Panc1 (cell line): ENCODE measurements around the gene LYST. TPM values are rescaled to one million over a fixed set of nuclear protein-coding genes. Genes with fewer than 3 reads are reported as not detected.

Source experiments
- ATAC-seq: fragments of 200-7000 bp; cut with Tn5 transposase; 2 replicates; pipeline ENCODE4 v1.9.1; 2020; ENCODE audit warnings: mild to moderate bottlenecking, moderate library complexity
- BruUV-seq: library from RNA; stranded (reverse); fragments of 400-500 nt; replicated peaks from 2 replicates; lab custom pipeline; 2021; lab: Mats Ljungman, UMichigan
- CTCF ChIA-PET: fragments of 300-600 bp; sonication (Branson Sonifier 250); formaldehyde crosslinking; loops from one replicate; lab custom pipeline; 2022; ENCODE audit warnings: antibody characterized with exemption; lab: Charles Lee
- POLR2A ChIA-PET: fragments of 300-600 bp; sonication (Branson Sonifier 250); formaldehyde crosslinking; loops from one replicate; lab custom pipeline; 2022; ENCODE audit warnings: antibody characterized with exemption; lab: Charles Lee
- DNase-seq: peaks from one replicate; pipeline ENCODE4 v3.0.0-alpha.2; 2010; ENCODE audit warnings: low read depth, low spot score
- H3K27ac ChIP-seq: 2 replicates; pipeline ENCODE4 v1.5.1; 2011; ENCODE audit warnings: mild to moderate bottlenecking, low read length, inconsistent platforms
- H3K27me3 ChIP-seq: fragments of 200-500 bp; sonication (Bioruptor generic); 2 replicates; pipeline ENCODE4 v1.6.0; 2014; ENCODE audit warnings: low read length, inconsistent platforms; ENCODE audit not compliant: control insufficient read depth, insufficient read depth
- H3K36me3 ChIP-seq: fragments of 200-500 bp; sonication (Bioruptor generic); 2 replicates; pipeline ENCODE4 v1.5.1; 2014; ENCODE audit warnings: inconsistent platforms, mild to moderate bottlenecking, low read length, moderate library complexity; ENCODE audit not compliant: control insufficient read depth, insufficient read depth
- H3K4me1 ChIP-seq: 2 replicates; pipeline ENCODE4 v1.5.1; 2011; ENCODE audit warnings: inconsistent platforms, mild to moderate bottlenecking, low read length, moderate library complexity; ENCODE audit not compliant: control insufficient read depth, insufficient read depth
- H3K4me3 ChIP-seq, 2 experiments: 2 replicates each; pipeline ENCODE4 v1.5.1; 2011 to 2012; ENCODE audit warnings: low read depth in 2 of 2, low read length in 2 of 2, mild to moderate bottlenecking in 2 of 2, inconsistent platforms in 1 of 2, moderate library complexity in 1 of 2
- H3K9me3 ChIP-seq: fragments of 200-500 bp; sonication (Bioruptor generic); 2 replicates; pipeline ENCODE4 v1.5.1; 2014; ENCODE audit warnings: low read depth, mild to moderate bottlenecking, inconsistent platforms, low read length, moderate library complexity; ENCODE audit not compliant: control insufficient read depth, insufficient read depth
- CTCF ChIP-seq: fragments of 450-650 bp; IDR thresholded peaks from 2 replicates; pipeline ENCODE4 v1.5.1; 2017; ENCODE audit warnings: mild to moderate bottlenecking
- POLR2AphosphoS5 ChIP-seq: IDR thresholded peaks from 2 replicates; pipeline ENCODE4 v1.6.1; 2012; ENCODE audit warnings: mild to moderate bottlenecking, low read depth, low read length, moderate library complexity
- REST ChIP-seq, 2 experiments: IDR thresholded peaks; 2 replicates each; pipeline ENCODE4 v1.6.1; 2011 to 2012; ENCODE audit warnings: low read depth in 2 of 2, control low read depth in 1 of 2, low read length in 1 of 2, mild to moderate bottlenecking in 1 of 2, moderate library complexity in 1 of 2; ENCODE audit not compliant: insufficient read depth in 1 of 2
- SIN3A ChIP-seq: IDR thresholded peaks from 2 replicates; pipeline ENCODE4 v1.6.1; 2012; ENCODE audit warnings: low read depth, mild to moderate bottlenecking, low read length, moderate library complexity, borderline replicate concordance; ENCODE audit not compliant: insufficient read depth
- TCF7L2 ChIP-seq: IDR thresholded peaks from 2 replicates; pipeline ENCODE4 v1.6.1; 2011; ENCODE audit warnings: mild to moderate bottlenecking, low read depth, low read length, inconsistent platforms
- in situ Hi-C: cut with HindIII; loops from 2 replicates; pipeline ENCODE4 v1.10.0; 2016; ENCODE audit warnings: low sequenced_read_pairs, low pct_unique_long_range_greater_than_20kb
- intact Hi-C: fragments of 100-400 bp; cut with micrococcal nuclease; formaldehyde crosslinking; loops from one replicate; pipeline ENCODE4 v1.10.0; 2022; ENCODE audit not compliant: unreplicated experiment
- total RNA-seq: library from RNA; stranded (reverse); gene quantifications from one replicate; pipeline ENCODE4 v1.2.1, GENCODE V29; 2021; ENCODE audit not compliant: unreplicated experiment

Gene LYST
- total RNA-seq, 1 experiment from 2014 or later: 75.2 TPM

GRCh38 chr1:235882816-235883215 is 16.1 kb upstream of the LYST start:
- peak overlapping the region; percentile 99 for H3K27ac ChIP-seq
- CTCF ChIA-PET: interaction anchor here (2.4 kb wide), 1 partner anchor 89 kb away, joined by 8 read pairs; no protein-coding TSS in a partner anchor
- in situ Hi-C loops: no loop called here

GRCh38 chr1:235881930-235882700 is 15.4 kb upstream of the LYST start:
- TF ChIP-seq REST (IDR thresholded peaks at IDR 0.05; ENCODE audit: insufficient read depth in 1 of 2, low read depth in 2 of 2, low read length in 1 of 2) (no peak), CTCF (no peak), TCF7L2 (no peak), POLR2AphosphoS5 (no peak; the same call in 1 of the 2 replicates), SIN3A (no peak)
- DNase-seq: no peak
- H3K9me3 ChIP-seq: no peaks in the 10 kb centered on the region
- H3K27ac ChIP-seq: peak overlapping the region; percentile 99
- peak overlapping the region; percentile 45 to 92 for H3K4me3 ChIP-seq
- ChIA-PET POLR2A (interaction anchor here (1.0 to 1.2 kb wide), 2 partner anchors 14 to 89 kb away, joined by 3 read pairs; no protein-coding TSS in a partner anchor), CTCF (interaction anchor here (2.4 kb wide), 1 partner anchor 90 kb away, joined by 8 read pairs; no protein-coding TSS in a partner anchor)
- no peaks in the 10 kb centered on the region for H3K27me3 ChIP-seq
- no TSS peak for BruUV-seq
- in situ Hi-C loops (no loop called here), intact Hi-C loops (loop anchor here (5.0 kb wide), 1 partner anchor 35 kb away; no protein-coding TSS in a partner anchor)
- peak; percentile 40 for ATAC-seq
- H3K4me1 ChIP-seq: peaks cover 57% of the 10 kb centered on the region
- H3K36me3 ChIP-seq: no peaks in the 10 kb centered on the region

More at GRCh38 chr1:235882816-235883215, 16.1 kb upstream of the LYST start:
- POLR2A ChIA-PET: interaction anchor here (0.6 to 1.2 kb wide), 5 partner anchors 14 to 89 kb away, joined by 3 to 9 read pairs (median 3); partner anchors contain the start of gene LYST
- peaks cover 56% of the 10 kb centered on the region for H3K4me1 ChIP-seq
- BruUV-seq: no TSS peak
- intact Hi-C loops: loop anchor here (5.0 kb wide), 1 partner anchor 34 kb away; no protein-coding TSS in a partner anchor
- no peaks in the 10 kb centered on the region for H3K36me3 ChIP-seq
- no peaks in the 10 kb centered on the region for H3K27me3 ChIP-seq
- DNase-seq: no peak
- H3K9me3 ChIP-seq: no peaks in the 10 kb centered on the region
- peak; percentile 70 for ATAC-seq
- peak overlapping the region; percentile 45 to 92 for H3K4me3 ChIP-seq
- TF ChIP-seq POLR2AphosphoS5 (0 out of 2 replicates have a peak, but pooled peaks have one; percentile 40), TCF7L2 (no peak), REST (IDR thresholded peaks at IDR 0.05; ENCODE audit: insufficient read depth in 1 of 2, low read depth in 2 of 2, low read length in 1 of 2) (no peak), SIN3A (no peak)
